ENCODE results near the gene NDP. TPM values are rescaled to one million over a fixed set of nuclear protein-coding genes. Genes with fewer than 3 reads are reported as not detected.

NDP gene
- polyA plus RNA-seq, 3 donors from 2014 or later = not detected

GRCh38 chrX:43986083-43986482, 12.9 kb upstream of the NDP start:
- no peak for DNase-seq
- Mint-ChIP-seq H3K36me3 (peaks cover 0 to 4% (median 0%) of the 10 kb centered on the region in 3 donors), H3K9me3 (no peaks in the 10 kb centered on the region), H3K4me1 (no peaks in the 10 kb centered on the region), H3K27ac (no peak overlapping the region), H3K27me3 (ENCODE audit: low read depth in 3 of 3) (peaks cover 0 to 4% (median under 1%) of the 10 kb centered on the region in 3 donors), H3K4me3 (no peak overlapping the region)

DNA sequence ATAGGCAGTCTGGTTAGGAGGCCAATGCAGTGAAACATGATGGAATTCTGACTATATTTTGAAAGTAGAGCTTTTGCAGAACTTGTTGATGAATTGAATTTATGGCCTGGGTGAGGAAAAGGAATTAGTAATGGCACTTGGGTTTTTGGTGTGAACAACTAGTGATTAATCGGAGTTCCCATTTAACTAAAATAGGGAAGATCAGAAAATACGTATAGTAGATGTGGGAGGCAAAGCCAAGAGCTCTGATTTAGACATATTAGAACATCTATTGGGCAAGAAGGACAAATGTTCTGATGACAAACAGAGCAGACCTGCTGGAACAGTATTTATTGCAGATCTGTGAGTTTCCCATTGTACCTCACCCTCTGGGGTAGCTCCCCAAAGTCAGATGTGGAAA, 12.3 kb upstream of the NDP start:
- Mint-ChIP-seq H3K36me3 (peaks cover 0 to 4% (median 0%) of the 10 kb centered on the region in 3 donors), H3K4me1 (no peaks in the 10 kb centered on the region), H3K27ac (no peak overlapping the region), H3K4me3 (no peak overlapping the region), H3K9me3 (no peaks in the 10 kb centered on the region), H3K27me3 (ENCODE audit: low read depth in 3 of 3) (peaks cover 0 to 4% (median 4%) of the 10 kb centered on the region in 3 donors)
- no peak for DNase-seq

GRCh38 chrX:43978226-43978625, 5.0 kb upstream of the NDP start:
- Mint-ChIP-seq H3K27ac (no peak overlapping the region), H3K27me3 (ENCODE audit: low read depth in 3 of 3) (peaks cover 4 to 20% (median 8%) of the 10 kb centered on the region in 3 donors), H3K4me1 (peaks cover 3 to 8% of the 10 kb centered on the region in 2 donors), H3K9me3 (no peaks in the 10 kb centered on the region), H3K36me3 (no peaks in the 10 kb centered on the region), H3K4me3 (no peak overlapping the region)
- no peak for DNase-seq

DNA sequence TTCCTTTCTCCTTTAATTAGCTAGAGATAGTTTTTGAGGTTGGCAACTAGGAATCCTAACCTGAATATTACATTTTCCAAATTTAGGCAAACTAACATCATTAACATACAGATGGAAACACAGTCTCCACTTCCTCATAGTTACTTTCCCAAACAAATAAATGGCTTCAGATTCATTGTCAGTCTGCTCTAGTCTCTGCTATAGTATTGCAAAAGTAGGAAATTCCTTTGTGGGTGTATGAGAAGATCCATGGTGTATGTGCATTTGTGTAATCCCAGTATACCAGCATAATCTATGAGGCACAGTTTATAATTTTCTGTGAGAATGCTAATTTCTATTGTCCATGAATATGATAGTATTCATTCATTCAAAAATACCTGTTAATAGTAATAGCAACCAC, 3.0 kb upstream of the NDP start:
- DNase-seq = no peak
- no peak overlapping the region for H3K4me3 Mint-ChIP-seq
- peaks cover 8 to 14% of the 10 kb centered on the region in 2 donors for H3K4me1 Mint-ChIP-seq
- H3K9me3 Mint-ChIP-seq = no peaks in the 10 kb centered on the region
- H3K36me3 Mint-ChIP-seq = no peaks in the 10 kb centered on the region
- peaks cover 9 to 24% (median 10%) of the 10 kb centered on the region in 3 donors for H3K27me3 Mint-ChIP-seq (ENCODE audit: low read depth in 3 of 3)
- H3K27ac Mint-ChIP-seq = no peak overlapping the region

GRCh38 chrX:43975796-43976195, 2.6 kb upstream of the NDP start:
- no peak overlapping the region for H3K4me3 Mint-ChIP-seq
- DNase-seq = no peak
- no peaks in the 10 kb centered on the region for H3K36me3 Mint-ChIP-seq
- peaks cover 8 to 14% of the 10 kb centered on the region in 2 donors for H3K4me1 Mint-ChIP-seq
- no peak overlapping the region for H3K27ac Mint-ChIP-seq
- H3K27me3 Mint-ChIP-seq (ENCODE audit: low read depth in 3 of 3) = peaks cover 6 to 24% (median 9%) of the 10 kb centered on the region in 3 donors
- H3K9me3 Mint-ChIP-seq = no peaks in the 10 kb centered on the region

DNA sequence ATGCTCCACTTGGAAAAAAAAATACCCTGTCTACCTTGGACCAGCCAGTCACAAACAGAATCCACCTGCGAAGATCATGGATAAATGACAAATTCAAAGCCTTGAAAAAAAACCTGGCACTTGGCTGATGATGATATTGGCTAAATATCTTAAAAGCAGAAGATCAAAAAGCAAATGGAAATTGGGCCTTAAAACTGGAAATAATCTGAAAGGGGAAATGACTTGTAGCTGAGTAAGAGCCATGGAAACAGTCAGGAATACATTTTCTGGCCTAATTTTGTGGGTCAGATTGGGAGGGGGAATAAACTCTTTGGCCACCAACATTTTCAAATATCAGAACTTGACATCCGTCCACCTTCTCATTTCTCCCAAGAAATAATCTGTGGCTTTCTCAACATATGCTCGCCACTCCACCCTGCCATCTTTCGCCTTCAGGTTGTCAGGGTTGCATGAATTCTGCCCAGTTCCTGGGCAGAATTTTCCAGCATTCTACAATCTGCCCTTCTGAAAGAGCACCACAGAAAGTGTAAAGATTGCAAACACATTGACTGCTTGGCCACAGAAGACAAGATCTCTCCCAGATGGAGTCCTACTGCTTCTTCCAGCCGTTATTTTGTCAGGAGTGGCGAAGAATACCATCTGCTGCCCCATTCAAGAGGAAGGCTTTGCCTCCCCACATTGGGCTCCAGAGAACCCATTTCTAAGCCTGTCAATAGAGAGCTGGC, 1.7 kb upstream of the NDP start:
- H3K4me1 Mint-ChIP-seq = peaks cover 8 to 14% of the 10 kb centered on the region in 2 donors
- no peak for DNase-seq
- no peak overlapping the region for H3K4me3 Mint-ChIP-seq
- no peak overlapping the region for H3K27ac Mint-ChIP-seq
- H3K27me3 Mint-ChIP-seq (ENCODE audit: low read depth in 3 of 3) = peaks cover 6 to 26% (median 9%) of the 10 kb centered on the region in 3 donors
- no peaks in the 10 kb centered on the region for H3K36me3 Mint-ChIP-seq
- H3K9me3 Mint-ChIP-seq = no peaks in the 10 kb centered on the region

DNA sequence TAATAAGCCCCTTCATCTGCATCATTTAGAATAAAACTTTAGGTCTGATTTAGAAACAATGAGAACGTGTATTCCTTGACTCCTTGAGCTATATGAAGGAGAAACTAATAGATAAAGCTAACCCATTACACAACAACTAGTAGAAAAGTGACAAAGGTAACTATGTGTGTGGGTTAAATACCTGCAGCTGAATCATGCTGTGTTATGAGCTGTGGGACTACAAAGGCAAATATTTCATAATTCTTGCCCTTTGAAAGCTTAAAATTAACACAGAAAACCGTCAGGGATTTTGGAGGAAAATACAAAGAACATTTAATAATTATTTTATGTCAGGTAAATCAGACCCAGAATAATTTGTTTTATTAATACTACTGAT, 898 bp upstream of the NDP start:
- Mint-ChIP-seq H3K27ac (no peak overlapping the region), H3K9me3 (no peaks in the 10 kb centered on the region), H3K27me3 (ENCODE audit: low read depth in 3 of 3) (peaks cover 6 to 30% (median 13%) of the 10 kb centered on the region in 3 donors), H3K4me3 (peak overlapping the region in 4 of 5 donors; percentile 31 to 83 (median 64)), H3K4me1 (peaks cover 8 to 14% of the 10 kb centered on the region in 2 donors), H3K36me3 (no peaks in the 10 kb centered on the region)
- DNase-seq = no peak

DNA sequence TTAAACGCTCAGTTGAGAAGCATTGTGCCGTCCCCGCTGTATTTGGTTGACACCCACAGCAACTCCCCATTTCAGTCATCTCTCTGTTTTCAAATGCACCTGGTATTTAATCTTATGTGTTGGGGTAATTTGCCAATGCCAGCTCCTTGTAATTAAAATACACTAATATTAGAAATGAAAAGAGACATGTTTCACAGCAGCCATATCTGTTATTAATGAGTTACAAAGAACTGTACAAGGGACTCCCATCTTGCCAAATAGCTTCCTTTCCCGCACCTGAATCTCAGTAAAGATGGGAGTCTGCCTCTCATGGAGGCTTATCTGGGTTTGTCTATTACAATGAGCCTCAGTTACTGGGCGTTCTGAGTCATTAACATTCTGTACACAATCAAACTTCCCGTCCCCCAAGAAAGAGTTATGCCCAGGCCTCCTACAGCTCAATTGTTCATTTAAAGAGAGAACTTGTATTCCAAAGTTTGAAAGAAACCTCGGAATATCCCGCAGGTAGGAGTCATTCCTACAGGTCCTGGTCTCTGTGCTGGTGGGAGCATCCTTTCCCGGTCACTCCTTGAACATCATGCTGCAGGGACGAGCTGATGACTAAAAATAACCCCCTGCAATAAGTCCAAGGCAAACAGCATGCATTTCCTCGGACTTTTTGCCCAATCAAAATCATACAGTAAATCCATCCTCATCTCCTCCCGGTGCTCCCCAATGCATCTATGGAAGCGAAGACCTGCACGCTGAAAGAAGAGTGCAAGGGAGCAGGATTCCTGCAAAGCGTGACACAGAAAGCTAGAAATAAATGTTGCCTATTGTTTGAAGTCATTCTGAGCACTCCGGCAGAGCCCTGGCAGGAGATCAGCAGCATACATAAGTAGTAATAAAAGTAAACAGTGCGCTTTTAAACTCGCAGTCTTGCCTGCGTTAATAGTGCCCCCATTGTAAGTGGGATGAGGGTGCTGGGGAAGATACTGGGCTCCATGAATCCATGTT, 926 bp downstream of the NDP start:
- H3K9me3 Mint-ChIP-seq = no peaks in the 10 kb centered on the region
- peaks cover 4 to 22% (median 14%) of the 10 kb centered on the region in 3 donors for H3K27me3 Mint-ChIP-seq (ENCODE audit: low read depth in 3 of 3)
- H3K27ac Mint-ChIP-seq = no peak overlapping the region
- no peaks in the 10 kb centered on the region for H3K36me3 Mint-ChIP-seq
- H3K4me1 Mint-ChIP-seq = peaks cover 8 to 14% of the 10 kb centered on the region in 2 donors
- peak overlapping the region in 1 of 5 donors; percentile 23 for H3K4me3 Mint-ChIP-seq
- DNase-seq = no peak

DNA sequence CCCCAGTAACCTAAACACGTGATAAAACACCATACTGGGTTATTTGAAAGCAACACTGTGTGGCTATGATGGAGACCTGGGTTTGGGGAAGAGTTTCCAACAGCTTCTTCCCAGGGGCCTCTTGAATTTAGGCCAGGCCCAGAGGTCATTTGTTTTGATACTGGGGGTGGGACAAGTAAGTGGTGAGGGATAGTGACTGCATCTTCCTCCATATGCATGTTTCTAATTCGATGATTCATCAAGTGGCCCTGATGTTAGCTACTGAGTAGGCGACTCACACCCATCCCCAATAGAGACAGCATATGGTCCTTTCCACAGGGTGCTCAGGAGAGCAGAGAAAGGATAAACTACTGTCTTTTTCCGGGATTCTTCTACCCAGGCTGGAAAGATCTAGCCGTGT, 2.7 kb downstream of the NDP start:
- no peaks in the 10 kb centered on the region for H3K36me3 Mint-ChIP-seq
- DNase-seq = no peak
- no peak overlapping the region for H3K27ac Mint-ChIP-seq
- peaks cover 8 to 14% of the 10 kb centered on the region in 2 donors for H3K4me1 Mint-ChIP-seq
- H3K9me3 Mint-ChIP-seq = no peaks in the 10 kb centered on the region
- H3K27me3 Mint-ChIP-seq (ENCODE audit: low read depth in 3 of 3) = peaks cover 7 to 22% (median 12%) of the 10 kb centered on the region in 3 donors
- no peak overlapping the region for H3K4me3 Mint-ChIP-seq

DNA sequence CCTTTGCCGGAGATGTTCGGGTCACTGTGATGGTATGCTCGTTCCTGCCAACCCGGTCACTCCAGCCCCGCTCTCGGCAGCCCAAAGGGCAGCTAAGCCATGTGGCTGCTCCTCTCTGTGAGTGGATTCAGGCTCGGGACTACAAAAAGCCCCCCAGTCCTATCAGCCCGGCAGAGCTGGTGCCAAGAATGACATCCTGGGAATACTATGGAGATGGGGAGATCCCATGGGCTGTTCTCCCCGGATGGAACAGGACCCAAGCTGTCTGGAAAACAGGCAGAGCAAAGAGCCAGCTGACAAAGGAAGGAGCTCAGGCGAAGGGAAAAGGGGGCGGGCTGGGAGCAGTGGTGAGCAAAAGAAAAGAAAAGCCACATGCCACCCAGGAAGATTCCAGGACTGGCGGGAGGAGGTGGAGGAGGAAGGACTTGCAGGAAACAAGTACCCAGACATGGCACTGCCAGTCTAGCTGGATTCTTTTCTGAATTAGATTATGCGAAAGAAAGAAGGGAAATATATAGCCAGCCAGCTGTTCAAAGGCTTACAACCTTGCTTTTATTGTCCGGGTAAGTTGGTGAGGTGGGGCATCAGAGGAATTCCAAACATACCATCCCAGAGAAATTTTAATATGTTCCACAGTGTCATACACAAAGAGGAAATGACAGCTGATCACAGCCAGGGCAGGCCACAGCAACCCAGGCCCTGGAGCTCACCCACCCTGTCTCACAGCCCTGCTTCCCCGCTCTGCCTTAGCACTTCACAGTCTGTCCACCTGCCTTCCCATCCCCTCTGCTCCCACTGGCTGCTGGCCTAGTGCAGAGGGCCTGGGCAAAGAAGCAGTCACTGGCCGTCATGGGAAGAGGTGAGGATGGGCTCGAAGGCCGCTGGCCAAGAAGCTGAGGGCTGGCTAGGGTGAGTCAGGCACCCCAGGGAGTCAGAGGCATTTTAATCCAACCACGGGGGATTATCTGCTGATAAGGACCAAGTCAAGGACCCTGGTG, 3.4 kb downstream of the NDP start:
- Mint-ChIP-seq H3K36me3 (no peaks in the 10 kb centered on the region), H3K4me1 (peaks cover 8 to 14% of the 10 kb centered on the region in 2 donors), H3K4me3 (no peak overlapping the region), H3K9me3 (no peaks in the 10 kb centered on the region), H3K27me3 (ENCODE audit: low read depth in 3 of 3) (peaks cover 7 to 19% (median 12%) of the 10 kb centered on the region in 3 donors), H3K27ac (no peak overlapping the region)
- no peak for DNase-seq

DNA sequence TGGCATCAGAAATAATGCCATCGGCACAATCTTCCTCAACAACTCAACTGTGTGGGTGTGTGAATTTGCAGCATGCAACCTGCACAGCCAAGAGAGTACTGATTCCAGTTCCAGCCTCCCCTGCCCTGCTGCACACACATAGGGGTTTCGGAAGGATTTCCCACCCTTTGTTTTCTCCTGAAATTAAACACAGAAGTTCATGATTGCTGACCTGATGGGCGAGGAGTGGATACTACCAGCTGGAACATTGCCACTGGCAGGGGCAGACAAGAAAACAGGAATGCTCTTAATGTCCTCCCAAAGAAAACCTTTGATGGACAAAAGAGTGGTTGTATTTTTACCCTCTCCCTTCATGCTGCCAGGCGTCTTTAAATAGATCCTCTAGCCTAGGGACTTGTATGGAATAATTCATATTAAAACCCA, 4.8 kb downstream of the NDP start:
- H3K36me3 Mint-ChIP-seq = no peaks in the 10 kb centered on the region

GRCh38 chrX:43964936-43965335, 8.3 kb downstream of the NDP start:
- H3K9me3 Mint-ChIP-seq = peaks cover 0 to 1% (median 0%) of the 10 kb centered on the region in 6 donors
- no peaks in the 10 kb centered on the region for H3K4me1 Mint-ChIP-seq
- H3K36me3 Mint-ChIP-seq = no peaks in the 10 kb centered on the region
- DNase-seq = no peak
- H3K4me3 Mint-ChIP-seq = no peak overlapping the region
- no peak overlapping the region for H3K27ac Mint-ChIP-seq
- H3K27me3 Mint-ChIP-seq (ENCODE audit: low read depth in 3 of 3) = peaks cover 2 to 8% (median 5%) of the 10 kb centered on the region in 3 donors

More for the DNA sequence above, 4.8 kb downstream of the NDP start:
- no peak overlapping the region for H3K4me3 Mint-ChIP-seq
- no peak overlapping the region for H3K27ac Mint-ChIP-seq
- H3K4me1 Mint-ChIP-seq = peaks cover 6 to 8% of the 10 kb centered on the region in 2 donors
- DNase-seq = no peak
- no peaks in the 10 kb centered on the region for H3K9me3 Mint-ChIP-seq
- peaks cover 5 to 14% (median 10%) of the 10 kb centered on the region in 3 donors for H3K27me3 Mint-ChIP-seq (ENCODE audit: low read depth in 3 of 3)

DNA sequence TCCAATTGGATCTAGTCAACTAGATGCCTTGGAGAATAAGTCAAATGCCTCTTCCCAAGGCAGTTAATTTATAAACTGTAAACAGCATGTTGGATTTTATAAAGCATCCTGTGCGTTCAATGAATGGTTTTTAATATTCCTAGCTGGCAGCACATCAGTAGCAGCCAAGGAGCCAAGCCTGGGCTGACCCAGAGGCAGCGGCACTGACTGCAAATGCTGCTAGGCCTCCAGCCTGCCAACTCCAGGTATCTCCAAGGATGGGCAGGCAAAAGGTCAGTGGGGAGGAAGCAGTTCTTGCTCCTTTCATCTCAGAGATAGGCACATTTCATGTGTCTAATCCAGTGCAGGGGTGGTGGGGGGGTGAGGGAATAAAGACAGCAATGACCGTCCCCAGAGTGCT, 9.5 kb downstream of the NDP start:
- Mint-ChIP-seq H3K4me1 (peaks cover under 1% of the 10 kb centered on the region in 2 donors), H3K27me3 (ENCODE audit: low read depth in 3 of 3) (peaks cover 2 to 3% (median 2%) of the 10 kb centered on the region in 3 donors), H3K9me3 (peaks cover 0 to 1% (median 0%) of the 10 kb centered on the region in 6 donors), H3K27ac (no peak overlapping the region), H3K4me3 (no peak overlapping the region), H3K36me3 (no peaks in the 10 kb centered on the region)
- no peak for DNase-seq

All from immature natural killer cell (primary cell).